H54 (cell line): Measurements from ENCODE around the gene CUX1.
"Not testable (repeated sequence)": the region's sequence is repeated elsewhere in the genome, so short reads cannot be mapped to it uniquely, and the experiment has no call there.

ENCODE experiments used
- DNase-seq: peaks from one replicate; pipeline ENCODE4 v3.0.0; 2011; ENCODE audit warnings: low spot score, mixed read lengths; ENCODE audit not compliant: insufficient read length
- FAIRE-seq: peaks from 3 replicates; lab custom pipeline; 2011; peaks lifted over from hg19 to GRCh38; lab: Jason Lieb, UNC
- POLR2A ChIP-seq: IDR thresholded peaks from 2 replicates; pipeline ENCODE4 v1.6.1; 2011; ENCODE audit warnings: low read depth, mild to moderate bottlenecking, low read length

Gene CUX1

GRCh38 chr7:101823096-101823495 lies 5.7 kb downstream of the CUX1 start:
- TF ChIP-seq POLR2A: no peak
- DNase-seq (no peak), FAIRE-seq (no peak)

- no peak for TF ChIP-seq POLR2A
- FAIRE-seq (no peak), DNase-seq (no peak)
Measured at GRCh38 chr7:101823596-101823995, 6.2 kb downstream of the CUX1 start.

DNA sequence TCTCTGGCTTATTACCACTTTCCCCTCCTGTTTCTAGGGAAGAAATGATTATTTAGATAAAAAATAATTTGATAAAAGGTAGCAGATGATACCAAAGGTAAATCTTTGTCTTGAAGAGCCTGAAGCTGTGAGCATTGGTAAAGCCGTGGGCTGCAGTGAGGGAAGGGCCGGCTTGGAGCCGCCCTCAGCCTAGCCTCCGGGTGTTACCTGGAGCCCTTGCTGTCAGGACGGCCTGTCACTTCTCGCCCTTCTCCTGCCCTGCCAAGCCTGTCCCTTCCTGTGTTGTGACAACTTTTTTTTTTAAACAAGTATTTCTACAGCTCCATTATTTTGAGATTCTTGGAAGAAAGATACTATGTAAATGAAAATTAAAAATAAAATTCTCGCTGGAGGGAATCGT lies 7.0 kb downstream of the CUX1 start:
- DNase-seq: no peak
- TF ChIP-seq POLR2A: no peak
- FAIRE-seq: no peak

- TF ChIP-seq POLR2A: no peak
- DNase-seq: no peak
- no peak for FAIRE-seq
Measured at GRCh38 chr7:101826081-101826835, 8.8 kb downstream of the CUX1 start.

GRCh38 chr7:101828301-101829020 lies 11.0 kb downstream of the CUX1 start:
- no peak for TF ChIP-seq POLR2A
- no peak for DNase-seq
- FAIRE-seq: no peak

DNA sequence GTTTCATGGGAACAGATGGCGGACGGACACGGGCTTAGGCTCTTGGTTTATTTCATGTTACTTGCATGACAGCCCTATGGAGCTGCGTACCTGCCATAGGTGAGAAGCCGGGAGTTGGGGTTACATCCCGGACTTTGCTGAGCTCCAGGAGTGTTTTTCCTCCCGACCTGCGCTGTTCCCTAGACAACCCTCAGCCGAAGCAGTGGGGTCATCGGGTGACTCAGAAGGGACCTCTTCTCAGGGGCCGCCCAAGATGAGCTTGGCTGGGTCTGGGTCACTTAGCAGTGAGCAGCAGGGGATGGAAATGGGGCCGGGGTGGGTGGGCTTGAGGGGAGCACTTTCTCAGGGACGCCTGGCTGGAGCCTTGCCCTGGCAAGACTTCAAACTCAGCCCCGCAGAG lies 11.9 kb downstream of the CUX1 start:
- TF ChIP-seq POLR2A: no peak
- FAIRE-seq: no peak
- DNase-seq: no peak

DNA sequence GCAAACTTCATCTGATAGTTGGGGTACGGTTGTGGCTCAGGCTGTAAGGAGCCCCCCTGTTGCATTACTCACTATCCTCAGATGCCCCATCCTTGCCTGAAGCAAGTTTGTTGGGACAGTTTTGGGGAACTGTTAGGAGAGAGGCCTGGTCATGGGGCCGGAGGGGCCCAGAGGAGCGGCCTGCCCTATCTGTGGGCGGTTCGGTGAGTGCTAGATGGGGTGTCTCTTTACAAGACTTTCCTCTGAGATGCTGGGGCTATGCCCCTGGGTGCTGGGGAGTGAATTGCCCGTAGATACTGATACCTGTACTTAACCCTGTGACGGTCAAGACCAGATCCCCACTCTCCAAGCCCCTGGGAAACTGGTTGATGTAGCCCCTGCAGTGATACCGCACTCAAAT lies 12.4 kb downstream of the CUX1 start:
- DNase-seq: no peak
- TF ChIP-seq POLR2A: no peak
- no peak for FAIRE-seq

GRCh38 chr7:101831396-101831795 lies 14.0 kb downstream of the CUX1 start:
- not testable (repeated sequence) for DNase-seq, FAIRE-seq

DNA sequence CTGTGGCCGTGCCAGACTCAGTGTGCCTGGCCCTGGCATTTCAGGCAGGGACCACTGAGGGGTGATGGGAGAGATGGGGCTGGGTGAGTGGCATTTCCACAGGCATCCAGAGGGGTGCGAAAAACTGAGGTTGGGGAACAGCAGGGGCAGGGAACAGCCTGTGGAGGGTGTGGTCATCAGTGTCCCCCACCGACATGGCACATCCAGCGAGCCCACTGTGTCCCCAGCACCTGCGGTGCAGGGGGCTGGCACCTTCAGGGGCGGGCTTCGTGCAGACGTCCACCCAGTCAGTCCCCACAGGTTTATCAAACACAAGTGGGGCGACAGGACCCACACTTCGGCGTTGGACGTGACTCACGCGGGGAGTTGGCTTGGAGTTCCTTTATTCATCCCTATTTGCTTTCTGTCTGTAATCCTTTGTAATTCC lies 14.8 kb downstream of the CUX1 start:
- no peak for TF ChIP-seq POLR2A
- no peak for FAIRE-seq
- DNase-seq: no peak

- FAIRE-seq (no peak), DNase-seq (no peak)
- no peak for TF ChIP-seq POLR2A
Measured at GRCh38 chr7:101832685-101833375, 15.4 kb downstream of the CUX1 start.

DNA sequence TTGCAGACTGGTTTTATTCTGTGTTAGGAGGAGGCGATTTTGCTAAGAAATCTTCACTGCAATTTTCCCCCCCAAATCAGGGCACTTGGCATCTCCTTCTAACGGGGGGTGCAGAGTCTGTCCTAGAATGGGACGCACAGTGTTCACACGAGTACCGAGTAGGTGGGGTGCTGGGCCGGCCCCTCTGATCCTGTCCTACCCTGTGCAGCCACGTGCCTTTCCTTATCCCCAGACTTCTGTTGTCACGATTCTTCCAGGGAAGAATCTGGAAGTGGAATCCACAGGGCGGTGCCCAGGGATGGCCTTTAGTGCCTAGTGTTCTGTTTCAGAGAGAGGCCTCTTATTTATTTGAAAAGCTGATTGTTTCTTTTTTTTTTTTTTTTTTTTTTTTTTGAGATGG lies 16.4 kb downstream of the CUX1 start:
- no peak for TF ChIP-seq POLR2A
- FAIRE-seq (no peak), DNase-seq (no peak)

- FAIRE-seq: no peak
- no peak for DNase-seq
- TF ChIP-seq POLR2A: no peak
Measured at GRCh38 chr7:101835136-101835535, 17.7 kb downstream of the CUX1 start.

DNA sequence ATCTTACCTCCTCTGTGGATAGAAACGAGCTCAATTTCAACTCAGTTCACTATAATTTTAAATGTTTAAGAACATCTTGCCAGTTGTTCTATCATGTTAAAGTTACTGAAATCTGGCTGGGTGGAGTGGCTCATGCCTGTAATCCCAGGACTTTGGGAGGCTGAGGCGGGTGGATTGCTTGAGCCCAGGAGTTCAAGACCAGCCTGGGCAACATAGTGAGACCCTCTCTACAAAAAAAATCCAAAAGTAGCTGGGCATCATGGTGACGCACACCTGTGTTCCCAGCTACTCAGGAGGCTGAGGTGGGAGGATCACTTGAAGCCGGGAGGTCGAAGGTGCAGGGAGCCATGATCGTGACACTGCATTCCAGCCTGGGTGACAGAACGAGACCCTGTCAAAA lies 20.0 kb downstream of the CUX1 start:
- not testable (repeated sequence) for FAIRE-seq, DNase-seq

- no peak for TF ChIP-seq POLR2A
- FAIRE-seq (no peak), DNase-seq (no peak)
Measured at GRCh38 chr7:101838837-101839483, 21.5 kb downstream of the CUX1 start.
